CD4-positive, CD25-positive, alpha-beta regulatory T cell (primary cell): Measurements from ENCODE around the gene IL21R. TPM values are rescaled to one million over a fixed set of nuclear protein-coding genes. Genes with fewer than 3 reads are reported as not detected.

ENCODE experiments used
- ATAC-seq, 2 donors: fragments of 150-1000 bp; cut with Tn5 transposase; one replicate each; pipeline ENCODE4 v1.10.0; 2021; ENCODE audit warnings: low read depth in 2 of 2, moderate number of reproducible peaks in 2 of 2, moderate library complexity in 1 of 2
- DNase-seq, 3 donors: peaks; one replicate each; pipeline versions ENCODE4 v3.0.0 to v3.0.0-alpha.2; 2012 to 2022; ENCODE audit warnings: mixed read lengths in 1 of 3
- H3K27ac ChIP-seq: one replicate; pipeline ENCODE4 v1.7.0; 2013; ENCODE audit warnings: mild to moderate bottlenecking, low read length; ENCODE audit not compliant: insufficient read depth, poor library complexity, severe bottlenecking
- H3K27me3 ChIP-seq: one replicate; pipeline ENCODE4 v1.7.0; 2013; ENCODE audit warnings: low read length; ENCODE audit not compliant: control insufficient read depth, insufficient read depth
- H3K36me3 ChIP-seq: one replicate; pipeline ENCODE4 v1.7.0; 2013; ENCODE audit warnings: mild to moderate bottlenecking, low read length, moderate library complexity; ENCODE audit not compliant: control insufficient read depth, insufficient read depth
- H3K4me1 ChIP-seq: 2 replicates; pipeline ENCODE4 v1.7.0; 2013; ENCODE audit warnings: mild to moderate bottlenecking, low read length; ENCODE audit not compliant: insufficient read depth, control insufficient read depth, poor library complexity, severe bottlenecking
- H3K4me3 ChIP-seq: one replicate; pipeline ENCODE4 v1.7.0; 2013; ENCODE audit warnings: low read depth, mild to moderate bottlenecking, low read length, moderate library complexity
- H3K9me3 ChIP-seq, 2 experiments: 1 replicate in 1 of 2; 2 replicates in 1 of 2; pipeline ENCODE4 v1.7.0; 2013; ENCODE audit warnings: low read length in 2 of 2, mild to moderate bottlenecking in 1 of 2, moderate library complexity in 1 of 2; ENCODE audit not compliant: control insufficient read depth in 2 of 2
- H3K27ac Mint-ChIP-seq, 3 donors: one replicate each; pipeline ENCODE4 v1.8.0; 2020 to 2022; ENCODE audit warnings: mild to moderate bottlenecking in 3 of 3, mixed read lengths in 3 of 3, moderate library complexity in 2 of 3
- H3K27me3 Mint-ChIP-seq: one replicate; pipeline ENCODE4 v1.8.0; 2022; ENCODE audit warnings: mild to moderate bottlenecking, mixed read lengths
- H3K36me3 Mint-ChIP-seq: one replicate; pipeline ENCODE4 v1.8.0; 2020; ENCODE audit warnings: mixed read lengths
- H3K4me1 Mint-ChIP-seq, 4 donors: one replicate each; pipeline ENCODE4 v1.8.0; 2020 to 2022; ENCODE audit warnings: mixed read lengths in 4 of 4, mild to moderate bottlenecking in 1 of 4
- H3K4me3 Mint-ChIP-seq, 4 donors: one replicate each; pipeline ENCODE4 v1.8.0; 2020 to 2022; ENCODE audit warnings: mild to moderate bottlenecking in 4 of 4, mixed read lengths in 4 of 4, moderate library complexity in 3 of 4
- H3K9me3 Mint-ChIP-seq, 7 donors: one replicate each; pipeline ENCODE4 v1.8.0; 2020 to 2022; ENCODE audit warnings: mixed read lengths in 7 of 7, mild to moderate bottlenecking in 3 of 7, moderate library complexity in 2 of 7
- polyA plus RNA-seq, 4 donors: library from polyadenylated mRNA; unstranded; fragments of 300-500 nt; fragmentation: Illumina TruSeq; gene quantifications; one replicate each; pipeline ENCODE4 v1.2.3, GENCODE V29; 2021
- total RNA-seq: library from RNA; stranded (reverse); gene quantifications from one replicate; pipeline ENCODE4 v1.2.3, GENCODE V29; 2022

IL21R gene
- total and polyA plus RNA-seq, 5 donors from 2014 or later: 34.3 to 63.1 (median 38.6) TPM

DNA sequence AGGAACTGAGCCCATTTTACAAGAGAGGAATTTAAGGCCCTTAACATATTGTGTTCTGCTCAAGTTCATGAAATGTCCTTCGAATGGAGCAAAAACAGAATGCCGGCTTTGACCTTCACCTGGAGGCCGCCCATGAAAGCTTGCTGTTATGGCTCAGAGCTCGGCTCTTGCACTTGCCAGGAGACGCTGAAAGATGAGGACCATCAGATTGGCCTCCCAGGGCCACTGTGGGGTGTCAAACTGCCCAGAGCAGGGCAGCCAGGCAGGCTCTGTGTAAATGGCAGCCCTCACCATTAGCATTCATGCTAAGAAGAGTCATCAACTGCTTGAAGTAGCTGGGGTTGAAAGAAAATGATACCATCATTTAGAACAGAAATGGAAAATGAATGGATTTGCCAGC lies 39.3 kb downstream of the IL21R start:
- no peak for DNase-seq
- Histone ChIP-seq H3K4me3 (no peak overlapping the region), H3K27me3 (no peaks in the 10 kb centered on the region), H3K27ac (no peak overlapping the region), H3K4me1 (peaks cover 13% of the 10 kb centered on the region), H3K9me3 (peaks cover 10 to 11% of the 10 kb centered on the region in 2 experiments), H3K36me3 (peaks cover 92% of the 10 kb centered on the region)
- Mint-ChIP-seq H3K4me3 (peak overlapping the region in 1 of 4 donors; percentile 5), H3K4me1 (peaks cover 5 to 26% (median 10%) of the 10 kb centered on the region in 4 donors), H3K27me3 (no peaks in the 10 kb centered on the region), H3K9me3 (peaks cover 0 to 5% (median 0%) of the 10 kb centered on the region in 7 donors), H3K36me3 (peaks cover 49% of the 10 kb centered on the region), H3K27ac (peak overlapping the region in 1 of 3 donors; percentile 71)
- no peak for ATAC-seq

DNA sequence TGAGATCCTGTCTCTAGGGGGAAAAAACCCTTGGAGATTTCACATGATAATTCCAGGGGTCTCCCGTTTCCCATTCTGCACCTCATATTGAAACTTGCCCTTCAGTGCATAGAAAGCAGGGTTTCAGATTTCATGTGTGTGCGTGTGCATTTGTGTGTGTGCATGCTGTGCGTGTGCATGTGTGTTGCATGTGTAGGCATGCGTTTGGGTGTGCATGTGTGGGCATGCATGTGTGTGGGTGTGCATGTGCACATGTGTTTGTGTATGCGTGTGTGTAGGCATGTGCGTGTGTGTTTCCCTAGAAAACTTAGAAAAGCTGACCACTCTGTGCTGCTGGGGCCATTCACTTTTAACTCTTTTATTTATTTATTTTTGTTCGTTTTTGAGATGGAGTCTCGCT lies 40.0 kb downstream of the IL21R start:
- Mint-ChIP-seq H3K4me3 (peak overlapping the region in 1 of 4 donors; percentile 16), H3K36me3 (peaks cover 50% of the 10 kb centered on the region), H3K4me1 (peaks cover 8 to 33% (median 16%) of the 10 kb centered on the region in 4 donors), H3K27me3 (no peaks in the 10 kb centered on the region), H3K27ac (no peak overlapping the region), H3K9me3 (peaks cover 0 to 9% (median 0%) of the 10 kb centered on the region in 7 donors)
- peaks cover 20% of the 10 kb centered on the region for H3K4me1 ChIP-seq
- peaks cover 85% of the 10 kb centered on the region for H3K36me3 ChIP-seq
- DNase-seq (no peak), ATAC-seq (no peak)
- no peaks in the 10 kb centered on the region for H3K27me3 ChIP-seq
- peaks cover 10 to 11% of the 10 kb centered on the region in 2 experiments for H3K9me3 ChIP-seq
- no peak overlapping the region for H3K27ac ChIP-seq
- H3K4me3 ChIP-seq: no peak overlapping the region

DNA sequence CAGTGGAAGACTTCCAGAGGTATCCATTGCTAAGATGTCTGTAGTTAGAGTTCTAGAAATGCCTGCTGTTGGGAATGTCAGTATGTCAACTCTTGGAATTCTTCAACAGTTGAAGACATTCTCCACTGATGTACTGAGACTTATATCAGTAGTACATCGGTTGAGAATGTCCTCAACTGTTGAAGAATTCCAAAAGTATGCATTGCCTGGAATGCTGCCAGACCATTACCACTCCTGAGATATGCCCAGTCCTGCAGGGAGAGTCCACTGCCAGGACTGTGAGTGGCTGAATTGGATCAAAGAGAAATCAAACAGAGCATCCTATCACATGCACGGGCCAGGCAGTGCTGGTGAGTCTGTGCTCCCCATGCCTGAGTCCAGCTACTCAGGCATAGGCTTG lies 42.0 kb downstream of the IL21R start:
- Histone ChIP-seq H3K27ac (no peak overlapping the region), H3K4me3 (no peak overlapping the region), H3K27me3 (no peaks in the 10 kb centered on the region), H3K9me3 (peaks cover 10 to 11% of the 10 kb centered on the region in 2 experiments), H3K36me3 (peaks cover 76% of the 10 kb centered on the region), H3K4me1 (peaks cover 40% of the 10 kb centered on the region)
- DNase-seq (no peak), ATAC-seq (no peak)
- Mint-ChIP-seq H3K4me1 (peaks cover 9 to 53% (median 21%) of the 10 kb centered on the region in 4 donors), H3K9me3 (peaks cover 0 to 11% (median 0%) of the 10 kb centered on the region in 7 donors), H3K27me3 (no peaks in the 10 kb centered on the region), H3K36me3 (peaks cover 59% of the 10 kb centered on the region), H3K27ac (no peak overlapping the region), H3K4me3 (no peak overlapping the region)

DNA sequence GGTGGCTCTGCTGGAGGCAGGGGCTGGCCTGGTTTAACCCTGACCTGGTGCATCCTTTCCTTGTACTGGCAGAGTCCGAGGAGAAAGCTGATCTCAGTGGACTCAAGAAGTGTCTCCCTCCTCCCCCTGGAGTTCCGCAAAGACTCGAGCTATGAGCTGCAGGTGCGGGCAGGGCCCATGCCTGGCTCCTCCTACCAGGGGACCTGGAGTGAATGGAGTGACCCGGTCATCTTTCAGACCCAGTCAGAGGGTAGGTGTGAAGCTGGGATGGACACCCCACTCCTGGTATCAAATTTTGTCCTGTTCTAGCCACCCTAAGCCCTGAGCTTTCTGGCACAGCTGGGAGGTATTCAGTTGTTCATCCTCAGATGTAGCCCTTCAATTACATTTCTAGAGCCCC lies 42.5 kb downstream of the IL21R start:
- H3K4me1 ChIP-seq: peaks cover 45% of the 10 kb centered on the region
- H3K4me3 ChIP-seq: no peak overlapping the region
- peaks cover 71% of the 10 kb centered on the region for H3K36me3 ChIP-seq
- H3K9me3 Mint-ChIP-seq: peaks cover 0 to 11% (median 0%) of the 10 kb centered on the region in 7 donors
- H3K4me3 Mint-ChIP-seq: no peak overlapping the region
- H3K27ac ChIP-seq: no peak overlapping the region
- peaks cover 4 to 54% (median 22%) of the 10 kb centered on the region in 4 donors for H3K4me1 Mint-ChIP-seq
- no peaks in the 10 kb centered on the region for H3K27me3 ChIP-seq
- DNase-seq (no peak), ATAC-seq (no peak)
- no peaks in the 10 kb centered on the region for H3K27me3 Mint-ChIP-seq
- peak overlapping the region in 1 of 3 donors; percentile 60 for H3K27ac Mint-ChIP-seq
- H3K36me3 Mint-ChIP-seq: peaks cover 54% of the 10 kb centered on the region
- peaks cover 10 to 11% of the 10 kb centered on the region in 2 experiments for H3K9me3 ChIP-seq

DNA sequence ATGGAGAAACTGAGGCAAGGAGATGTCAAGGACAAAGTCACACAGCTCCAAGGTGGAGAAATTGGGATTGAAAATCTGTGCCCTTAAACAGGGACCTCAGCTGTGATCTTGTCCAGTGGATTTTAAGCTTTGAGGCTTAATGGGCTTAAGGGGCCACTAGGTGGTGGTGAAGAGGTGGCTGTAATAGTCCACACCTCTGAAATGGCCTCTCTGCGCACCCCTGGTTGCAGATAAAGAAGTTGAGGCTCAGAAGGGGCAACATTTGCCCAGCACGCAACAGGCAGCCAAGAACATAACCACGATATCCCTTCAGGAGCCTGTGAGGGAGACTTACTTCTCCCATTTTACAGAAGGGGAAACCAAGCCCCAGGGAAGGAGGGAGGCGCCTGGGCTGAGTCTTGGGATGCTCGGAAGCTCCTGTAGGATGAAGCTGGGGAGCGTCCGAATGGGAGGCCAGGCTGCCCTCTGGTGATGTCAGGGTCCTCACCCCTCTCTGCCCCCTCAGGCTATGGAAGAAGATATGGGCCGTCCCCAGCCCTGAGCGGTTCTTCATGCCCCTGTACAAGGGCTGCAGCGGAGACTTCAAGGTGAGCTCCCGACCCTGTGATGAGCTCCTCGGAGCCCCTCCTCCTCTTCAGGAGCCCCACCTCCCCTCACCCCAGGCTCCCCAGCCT lies 43.7 kb downstream of the IL21R start:
- peak overlapping the region in 3 of 4 donors; percentile 71 to 78 (median 72) for H3K4me3 Mint-ChIP-seq
- H3K4me3 ChIP-seq: no peak overlapping the region

DNA sequence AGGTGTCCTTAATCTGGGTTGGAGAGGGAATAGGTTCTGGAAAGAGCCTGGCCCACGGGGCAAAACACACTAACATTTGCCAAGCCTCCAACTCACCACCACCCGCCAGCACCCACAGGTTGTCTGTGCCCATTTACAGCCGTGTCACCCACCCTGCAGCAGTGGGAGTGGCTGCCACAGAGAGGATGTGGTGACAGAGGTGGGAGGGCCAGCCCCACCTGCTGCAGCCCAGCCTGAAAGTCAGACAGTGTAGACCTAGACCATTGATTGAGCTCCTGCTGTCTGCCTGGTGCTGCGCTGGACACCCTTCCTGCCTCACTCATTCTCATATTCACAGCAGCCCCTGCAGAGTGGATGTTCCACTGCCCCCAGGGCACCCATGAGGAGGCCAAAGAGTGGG lies 44.7 kb downstream of the IL21R start:
- Mint-ChIP-seq H3K9me3 (peaks cover 0 to 11% (median 0%) of the 10 kb centered on the region in 7 donors), H3K27ac (peak overlapping the region; percentile 90 to 96 (median 94)), H3K4me3 (peak overlapping the region; percentile 16 to 78 (median 72)), H3K27me3 (no peaks in the 10 kb centered on the region), H3K4me1 (peaks cover 8 to 71% (median 36%) of the 10 kb centered on the region in 4 donors), H3K36me3 (peaks cover 51% of the 10 kb centered on the region)
- H3K36me3 ChIP-seq: peaks cover 50% of the 10 kb centered on the region
- H3K4me1 ChIP-seq: peaks cover 65% of the 10 kb centered on the region
- peak overlapping the region; percentile 32 for H3K4me3 ChIP-seq
- H3K27me3 ChIP-seq: no peaks in the 10 kb centered on the region
- ATAC-seq (peak; percentile 98 to 99), DNase-seq (peak; percentile 74 to 95 (median 87))
- peak overlapping the region; percentile 76 for H3K27ac ChIP-seq
- peaks cover 10 to 11% of the 10 kb centered on the region in 2 experiments for H3K9me3 ChIP-seq

More for the DNA sequence above, 43.7 kb downstream of the IL21R start:
- H3K4me1 ChIP-seq: peaks cover 56% of the 10 kb centered on the region
- H3K9me3 ChIP-seq: peaks cover 10 to 11% of the 10 kb centered on the region in 2 experiments
- H3K27me3 ChIP-seq: no peaks in the 10 kb centered on the region
- ATAC-seq (no peak), DNase-seq (no peak)
- Mint-ChIP-seq H3K36me3 (peaks cover 56% of the 10 kb centered on the region), H3K4me1 (peaks cover 8 to 64% (median 32%) of the 10 kb centered on the region in 4 donors), H3K9me3 (peaks cover 0 to 11% (median 0%) of the 10 kb centered on the region in 7 donors), H3K27me3 (no peaks in the 10 kb centered on the region), H3K27ac (peak overlapping the region; percentile 87 to 96 (median 94))
- peak overlapping the region; percentile 76 for H3K27ac ChIP-seq
- H3K36me3 ChIP-seq: peaks cover 60% of the 10 kb centered on the region

DNA sequence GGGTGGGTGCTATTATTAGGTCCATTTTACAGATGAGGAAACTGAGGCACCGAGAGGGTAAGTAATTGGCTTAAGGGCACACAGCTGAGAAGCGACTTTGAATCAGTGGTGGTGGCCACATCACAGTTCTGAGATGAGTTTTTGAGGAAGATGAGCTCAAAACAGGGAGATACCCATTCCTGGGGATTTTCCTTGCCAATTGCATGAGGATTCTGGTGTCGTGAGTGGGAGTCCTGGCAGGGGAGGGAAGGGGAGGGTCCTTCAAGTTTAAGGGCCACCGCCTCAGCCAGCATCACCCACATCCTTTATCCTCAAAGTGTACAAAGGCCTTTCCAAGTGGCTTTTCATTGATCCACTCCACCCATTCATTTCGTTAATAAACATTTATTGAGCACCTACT lies 45.3 kb downstream of the IL21R start:
- DNase-seq (no peak), ATAC-seq (no peak)
- H3K4me1 Mint-ChIP-seq: peaks cover 8 to 76% (median 38%) of the 10 kb centered on the region in 4 donors
- peaks cover 48% of the 10 kb centered on the region for H3K36me3 Mint-ChIP-seq
- peak overlapping the region; percentile 16 to 78 (median 72) for H3K4me3 Mint-ChIP-seq
- no peaks in the 10 kb centered on the region for H3K27me3 Mint-ChIP-seq
- peaks cover 0 to 11% (median 0%) of the 10 kb centered on the region in 7 donors for H3K9me3 Mint-ChIP-seq
- Histone ChIP-seq H3K4me1 (peaks cover 65% of the 10 kb centered on the region), H3K27ac (peak overlapping the region; percentile 76), H3K36me3 (peaks cover 46% of the 10 kb centered on the region), H3K9me3 (peaks cover 10 to 11% of the 10 kb centered on the region in 2 experiments), H3K4me3 (no peak overlapping the region), H3K27me3 (no peaks in the 10 kb centered on the region)
- peak overlapping the region in 2 of 3 donors; percentile 94 to 96 for H3K27ac Mint-ChIP-seq
